Activated CD8-positive, alpha-beta memory T cell treated with anti-CD3 and anti-CD28 coated beads, Interleukin-2, amount 50 U/mL, for 48 hours (primary cell): ENCODE data around the gene ELF4.

ENCODE experiments used
- DNase-seq: peaks from one replicate; pipeline ENCODE4 v3.0.0-alpha.2; 2020

Gene ELF4

DNA sequence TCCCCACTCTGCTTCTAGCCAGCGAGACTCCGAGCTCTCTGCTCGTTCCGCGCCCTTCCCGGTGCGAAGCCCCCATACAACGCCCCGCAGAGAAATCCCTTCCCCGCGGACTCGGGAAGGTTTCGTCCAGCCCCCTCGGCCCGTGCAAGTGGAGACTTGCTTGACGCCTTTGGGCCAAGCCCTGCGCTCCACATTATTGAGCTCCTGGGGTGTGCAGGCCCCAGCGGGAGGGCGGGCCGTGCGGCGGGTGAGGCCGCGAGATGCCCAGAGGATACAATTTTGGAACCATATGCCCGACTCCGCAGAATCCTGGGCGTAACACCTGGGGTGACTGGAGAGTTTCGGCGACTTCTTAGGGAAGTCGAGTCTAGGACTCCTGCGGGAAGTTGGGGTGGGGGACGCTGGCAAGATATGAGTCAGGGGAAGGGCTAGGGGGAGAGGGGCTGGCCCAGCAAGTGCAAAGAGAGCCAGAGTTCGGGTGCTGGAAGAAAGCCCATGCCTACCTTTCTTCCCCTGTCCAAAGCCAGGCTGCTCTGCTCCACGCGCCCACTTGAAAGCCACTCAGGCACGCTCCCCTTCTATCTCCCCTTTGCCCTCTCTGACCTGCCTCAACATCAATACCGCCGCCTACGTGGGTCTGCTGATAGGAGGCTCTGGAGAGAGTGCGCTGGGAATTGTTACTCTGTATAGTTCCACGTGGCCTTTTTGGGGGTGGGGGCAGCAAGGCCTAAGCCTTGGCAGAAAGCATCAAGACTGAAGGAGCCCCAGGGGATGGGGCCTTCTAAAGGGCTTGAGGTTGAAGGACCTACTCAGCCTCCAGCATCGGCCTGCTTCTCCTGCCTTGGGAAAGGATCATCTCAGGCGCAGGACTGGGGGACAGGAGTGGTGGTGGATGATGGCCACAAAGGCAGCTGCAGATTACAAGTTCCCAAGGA is 1.2 kb upstream of the ELF4 start:
- DNase-seq = no peak

DNA sequence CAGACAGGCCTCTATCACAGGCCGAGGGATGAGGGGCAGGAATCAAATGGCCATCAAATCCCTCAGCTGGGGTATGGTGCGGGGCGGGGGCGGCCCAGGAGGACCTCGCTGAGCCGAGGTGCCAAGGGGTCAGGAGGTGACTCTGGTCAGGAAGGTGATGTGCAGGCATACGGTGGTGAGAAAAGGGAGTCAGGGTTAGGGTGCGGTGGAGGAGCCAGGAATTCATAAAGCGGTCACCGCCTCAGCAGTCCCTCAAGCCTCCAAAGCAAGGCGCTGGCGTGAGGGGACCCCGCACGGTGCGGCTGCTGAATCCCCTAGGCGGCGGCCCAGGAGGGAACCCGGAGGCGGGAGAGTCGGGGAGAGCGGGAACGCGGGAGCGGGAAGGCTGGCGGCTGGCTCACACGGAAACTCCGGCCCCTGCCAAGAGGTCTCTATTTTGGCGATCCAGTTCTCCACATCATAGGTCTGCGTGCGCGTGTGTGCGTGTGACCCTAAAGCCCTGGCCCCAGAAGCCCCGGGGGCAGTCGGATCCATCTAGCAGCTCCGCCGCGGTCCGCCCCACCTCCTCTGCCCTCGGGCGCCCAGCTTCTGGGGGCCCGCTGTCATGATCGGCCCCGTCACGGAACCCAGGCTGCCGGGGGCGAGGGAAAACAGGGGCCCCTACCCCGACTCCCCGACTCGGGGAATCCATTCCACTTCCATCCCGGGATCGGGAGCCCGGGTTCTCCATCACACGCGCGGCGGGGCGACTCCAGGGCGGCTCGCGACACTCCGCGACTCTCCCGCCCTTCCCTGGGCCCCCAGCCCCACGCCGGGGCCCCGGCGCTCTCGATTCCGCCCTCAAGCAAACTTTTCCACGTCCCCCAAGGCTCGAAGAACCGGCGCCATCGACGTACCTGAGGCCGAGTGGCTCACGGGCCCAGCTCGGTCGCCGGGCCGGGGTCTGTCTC is 593 bp downstream of the ELF4 start:
- no peak for DNase-seq

GRCh38 chrX:130108647-130109428 is 1.5 kb downstream of the ELF4 start:
- DNase-seq = no peak

DNA sequence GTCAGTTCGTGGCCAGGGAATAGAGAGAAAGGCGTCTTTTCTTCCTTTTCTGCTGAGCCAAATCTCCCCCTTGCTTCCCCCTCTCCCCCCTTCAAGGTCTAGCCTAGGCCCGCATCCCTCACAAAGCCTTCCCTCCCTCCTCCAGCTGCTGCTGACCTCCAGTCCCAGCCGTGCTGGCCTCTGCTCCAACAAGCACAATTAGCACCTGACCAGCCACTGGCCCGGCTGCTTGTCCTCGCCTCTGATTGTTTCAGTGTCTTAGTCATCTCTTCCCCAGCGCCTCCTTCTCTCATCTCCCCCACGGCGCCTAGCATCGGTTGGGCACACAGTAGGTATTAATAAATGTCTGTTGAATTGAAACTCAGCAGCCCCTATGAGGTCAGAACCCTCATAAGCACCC is 4.2 kb downstream of the ELF4 start:
- DNase-seq = no peak

GRCh38 chrX:130105244-130105643 is 5.1 kb downstream of the ELF4 start:
- DNase-seq = no peak

GRCh38 chrX:130103605-130104004 is 6.7 kb downstream of the ELF4 start:
- no peak for DNase-seq

- no peak for DNase-seq
Observed at GRCh38 chrX:130100180-130100579, 10.1 kb downstream of the ELF4 start.

- DNase-seq = no peak
Observed at GRCh38 chrX:130098210-130098552, 12.1 kb downstream of the ELF4 start.

GRCh38 chrX:130097507-130098209 is 12.6 kb downstream of the ELF4 start:
- DNase-seq = no peak

DNA sequence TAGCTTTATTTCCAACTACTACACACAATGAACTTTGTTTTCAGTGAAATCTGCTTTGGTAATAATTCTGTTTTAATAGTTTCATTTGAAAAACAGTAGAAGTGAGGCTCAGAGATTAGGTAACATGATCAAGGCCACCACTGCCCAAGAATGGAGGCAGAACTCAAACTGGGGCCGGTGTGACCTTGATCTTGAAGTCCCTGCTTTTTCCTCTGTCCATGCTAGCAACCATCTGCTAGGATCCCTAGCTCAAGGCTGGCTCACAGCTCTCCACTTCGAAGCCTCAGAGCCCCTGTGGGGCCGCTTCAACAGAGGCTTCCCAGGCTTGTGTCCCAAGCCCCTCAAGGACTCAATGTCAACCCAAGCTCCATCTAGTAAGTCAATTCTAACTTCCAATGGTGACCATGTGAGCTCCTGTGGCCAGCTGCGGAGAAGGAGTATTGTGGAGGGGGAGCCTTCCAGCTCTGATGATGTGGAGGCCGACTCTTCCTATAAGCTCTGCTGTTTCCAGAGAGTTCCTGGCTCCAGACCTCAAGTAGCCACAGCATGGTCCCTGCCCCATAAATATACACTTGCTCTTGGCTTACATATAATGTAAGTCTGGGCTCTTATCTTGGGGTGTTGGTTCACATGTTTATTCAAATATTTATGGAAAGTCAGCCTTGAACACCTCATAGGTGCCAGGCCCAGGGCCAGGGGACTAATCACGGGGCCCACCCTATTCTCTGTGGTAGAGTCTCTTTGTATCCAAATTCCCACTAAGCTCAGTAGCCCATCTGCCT is 14.9 kb downstream of the ELF4 start:
- no peak for DNase-seq

- no peak for DNase-seq
Observed at GRCh38 chrX:130094696-130095095, 15.6 kb downstream of the ELF4 start.

DNA sequence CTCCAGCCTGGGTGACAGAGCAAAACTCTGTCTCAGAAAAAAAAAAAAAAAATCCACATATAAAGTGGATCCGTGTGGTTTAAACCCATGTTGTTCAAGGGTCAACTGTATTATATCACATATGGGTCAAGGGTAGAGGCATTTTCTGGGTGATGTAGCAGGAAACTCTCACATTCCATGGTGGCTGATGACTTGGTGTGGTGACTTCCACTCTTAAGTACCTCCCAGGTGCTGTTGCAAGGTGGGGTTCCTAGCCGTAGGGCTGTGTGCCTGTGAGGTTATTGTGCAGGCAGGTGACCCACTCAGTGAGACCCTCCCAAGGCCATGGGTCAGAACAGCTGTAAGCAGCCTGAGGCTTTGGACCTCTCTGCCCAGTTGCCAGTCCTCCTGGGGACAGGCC is 17.0 kb downstream of the ELF4 start:
- no peak for DNase-seq

- DNase-seq = peak; percentile 79
Observed at GRCh38 chrX:130091980-130092522, 18.2 kb downstream of the ELF4 start.

GRCh38 chrX:130090364-130090763 is 19.9 kb downstream of the ELF4 start:
- DNase-seq = no peak

GRCh38 chrX:130086447-130087206 is 23.7 kb downstream of the ELF4 start:
- DNase-seq = peak; percentile 68

GRCh38 chrX:130085551-130086446 is 24.5 kb downstream of the ELF4 start:
- no peak for DNase-seq

DNA sequence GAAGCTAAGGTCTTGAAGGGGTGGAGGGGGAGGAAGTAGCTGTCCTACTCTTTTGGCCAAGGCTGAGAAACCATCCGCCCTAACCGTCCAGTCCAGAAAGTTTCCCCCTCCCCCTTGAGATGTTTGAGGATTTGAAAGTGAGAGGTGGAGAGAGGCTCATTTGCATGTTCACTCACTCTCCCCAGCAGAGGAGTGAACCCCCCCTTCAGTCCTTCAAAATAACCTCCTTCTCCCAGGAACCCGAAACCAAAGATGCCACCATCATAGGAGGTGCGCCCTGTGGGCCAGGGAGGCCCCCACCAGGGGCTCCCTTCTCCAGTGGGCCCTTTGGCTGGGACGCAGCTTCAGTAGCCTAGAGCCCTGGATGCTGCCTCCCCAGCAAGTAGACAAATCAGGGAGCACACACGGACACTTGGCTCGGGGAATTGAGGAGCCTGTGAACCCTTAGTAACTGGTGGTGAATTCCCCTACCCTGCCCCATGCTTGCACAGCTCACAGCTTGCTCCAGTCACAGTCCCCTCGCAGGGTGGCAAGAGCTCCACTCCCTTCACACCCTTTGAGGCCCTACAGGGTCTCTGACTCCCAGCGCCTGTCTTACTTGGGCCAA is 25.6 kb downstream of the ELF4 start:
- DNase-seq = no peak

DNA sequence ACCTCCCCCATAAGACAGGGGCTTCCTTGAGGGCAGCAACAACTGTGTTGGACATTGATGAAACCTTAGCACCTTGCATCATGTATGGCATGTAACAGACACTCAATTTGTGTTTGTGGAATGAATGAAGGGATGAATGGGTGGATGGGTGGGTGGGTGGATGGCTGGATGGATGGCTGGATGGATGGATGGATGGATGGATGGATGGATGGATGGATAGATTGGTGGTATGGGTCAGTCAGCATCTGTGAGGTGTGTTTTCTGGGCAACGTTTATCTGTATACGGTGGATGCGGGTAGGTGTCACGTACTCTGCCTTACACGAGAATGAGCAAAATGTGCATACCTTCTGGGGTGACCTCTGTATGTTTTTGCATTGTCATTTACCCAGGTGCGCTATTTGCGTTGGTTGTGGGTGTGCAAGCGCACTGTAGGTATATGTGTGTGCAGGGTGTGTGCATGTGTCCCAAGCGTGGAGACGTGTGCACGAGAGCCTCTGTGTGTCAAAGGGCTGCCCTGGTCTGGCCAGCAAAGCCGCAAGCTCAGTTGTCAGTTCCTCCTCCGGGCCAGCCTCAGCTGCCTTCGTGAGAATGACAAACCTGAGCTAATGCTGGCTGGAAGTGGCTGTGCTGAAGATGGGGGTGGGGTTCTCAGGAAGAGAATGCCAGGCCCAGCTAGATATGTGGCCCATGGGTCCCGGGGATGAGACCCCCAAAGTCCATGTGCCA is 26.5 kb downstream of the ELF4 start:
- DNase-seq = no peak
